DMS153 treated with DMSO at 0.1 percent for 48 hours (cell line): ENCODE measurements around the gene PAQR4.
"Not testable (repeated sequence)": the region's sequence is repeated elsewhere in the genome, so short reads cannot be mapped to it uniquely, and the experiment has no call there.

Source experiments
- DNase-seq: peaks from one replicate; lab custom pipeline; 2025; ENCODE audit not compliant: unreplicated experiment; lab: John Stamatoyannopoulos, UW

PAQR4 gene

DNA sequence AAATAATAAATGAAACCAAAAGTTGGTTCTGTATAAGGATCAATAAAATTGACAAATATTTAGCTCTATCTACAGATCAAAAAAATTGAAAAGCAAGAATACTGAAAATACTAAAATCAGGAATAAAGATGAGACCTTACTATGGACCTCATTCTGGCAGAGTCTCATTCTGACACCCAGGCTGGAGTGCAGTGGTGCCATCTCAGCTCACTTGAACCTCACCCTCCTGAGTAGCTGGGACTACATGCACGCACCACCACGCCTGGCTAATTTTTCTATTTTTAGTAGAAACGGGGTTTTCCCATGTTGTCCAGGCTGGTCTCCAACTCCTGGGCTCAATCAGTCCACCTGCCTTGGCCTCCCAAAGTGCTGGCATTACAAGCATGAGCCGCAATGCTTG lies 27.1 kb upstream of the PAQR4 start:
- no peak for DNase-seq

DNA sequence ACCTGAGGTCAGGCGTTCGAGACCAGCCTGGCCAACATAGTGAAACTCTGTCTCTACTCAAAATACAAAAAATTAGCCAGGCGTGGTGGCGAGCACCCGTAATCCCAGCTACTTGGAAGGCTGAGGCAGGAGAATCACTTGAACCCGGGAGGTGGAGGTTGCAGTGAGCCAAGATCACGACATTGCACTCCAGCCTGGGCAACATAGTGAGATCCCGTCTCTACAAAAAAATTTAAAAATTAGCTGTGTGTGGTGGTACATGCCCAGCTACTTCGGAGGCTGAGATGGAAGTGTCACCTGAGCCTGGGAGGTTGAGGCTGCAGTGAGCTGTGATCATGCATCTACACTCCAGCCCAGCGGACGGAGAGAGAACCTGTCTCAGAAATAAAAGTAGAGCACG lies 25.4 kb upstream of the PAQR4 start:
- DNase-seq: not testable (repeated sequence)

DNA sequence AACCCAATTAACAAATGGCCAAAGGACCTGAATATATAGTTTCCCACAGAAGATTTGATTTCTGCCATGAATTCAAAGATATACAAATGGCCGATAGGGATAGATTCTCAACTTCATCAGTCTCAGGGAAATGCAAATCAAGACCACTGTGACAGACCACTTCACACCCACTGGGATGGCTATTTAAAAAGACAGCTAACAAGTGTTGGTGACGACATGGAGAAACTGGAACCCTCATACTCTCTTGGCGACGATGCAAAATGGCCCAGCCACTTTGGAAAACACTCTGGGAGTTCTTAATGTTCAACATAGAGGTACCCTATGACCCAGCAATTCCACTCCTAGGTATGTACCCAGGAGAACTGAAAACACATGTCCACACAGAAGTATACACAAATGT lies 22.5 kb upstream of the PAQR4 start:
- no peak for DNase-seq

DNA sequence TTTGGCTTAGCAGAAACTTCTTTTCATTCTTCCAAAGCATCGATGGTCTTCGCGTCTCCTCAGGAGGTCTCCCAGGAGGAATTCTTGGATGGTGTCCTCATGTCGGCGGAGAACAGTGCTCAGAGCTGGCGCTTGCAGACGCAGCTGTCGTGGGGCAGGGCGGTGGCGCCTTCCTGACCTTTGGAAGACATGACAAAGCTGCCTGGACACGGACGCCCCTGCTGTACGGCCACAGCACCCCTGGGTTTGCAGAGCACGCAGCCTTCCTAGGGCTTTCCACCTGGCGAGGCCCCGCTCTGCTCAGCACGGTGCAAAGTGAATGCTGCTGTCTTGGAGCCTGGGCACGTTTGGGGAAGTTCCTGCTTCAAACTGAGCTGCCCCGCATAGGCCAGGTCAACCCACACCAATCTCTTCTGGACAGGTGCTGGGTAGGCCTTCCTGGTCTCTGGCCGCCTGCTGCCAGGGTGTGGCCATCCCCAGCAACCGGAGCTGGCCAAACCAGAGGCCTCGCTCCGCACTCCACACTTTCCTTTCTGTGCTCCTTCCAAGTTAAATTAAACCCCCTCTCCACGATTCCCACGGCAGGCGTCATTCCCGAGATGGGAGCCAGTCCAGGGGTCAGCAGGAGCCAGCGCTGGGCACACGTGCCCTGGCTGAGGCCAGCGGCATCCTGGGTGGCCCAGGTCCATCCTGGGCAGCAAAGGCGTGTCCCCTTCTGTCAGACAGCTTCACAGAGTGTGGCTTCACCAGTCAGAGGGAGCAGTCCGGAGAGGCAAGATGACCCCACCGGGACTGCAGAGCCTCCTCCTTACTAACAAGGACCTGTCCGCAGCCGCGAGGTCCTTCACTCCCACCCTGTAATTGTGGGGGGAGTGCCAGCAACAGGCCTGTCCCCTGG lies 20.1 kb upstream of the PAQR4 start:
- DNase-seq: no peak

DNA sequence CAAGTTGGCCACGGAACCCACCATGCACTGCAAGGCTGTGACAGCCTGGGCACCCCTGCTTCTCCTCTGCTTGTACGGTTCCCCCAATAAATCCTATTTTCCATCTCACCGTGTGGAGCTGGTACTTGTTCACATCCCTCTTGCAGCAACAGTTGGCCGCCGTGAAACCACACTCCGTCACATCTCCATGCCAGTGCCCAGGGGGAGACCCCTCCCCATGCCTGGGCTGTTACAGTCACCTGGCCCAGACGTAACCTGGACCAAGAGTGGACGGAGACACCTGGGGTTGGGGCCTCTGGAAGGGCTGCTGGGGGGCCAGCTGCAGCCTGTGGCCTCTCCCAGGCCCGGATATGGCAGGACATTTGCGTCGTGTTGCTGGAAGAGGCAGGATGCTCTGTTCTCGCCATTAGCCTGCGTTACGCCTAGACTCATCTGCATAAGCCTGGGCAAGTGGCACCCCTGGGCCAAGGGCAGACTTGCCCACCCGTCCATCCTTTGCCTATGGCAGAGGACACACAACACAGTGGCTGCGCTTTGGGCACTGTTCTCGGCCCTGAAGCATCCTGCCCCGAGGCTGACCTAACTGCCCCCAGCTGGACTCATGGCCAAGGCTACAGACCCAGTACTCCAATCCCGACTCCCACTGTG lies 19.3 kb upstream of the PAQR4 start:
- no peak for DNase-seq

DNA sequence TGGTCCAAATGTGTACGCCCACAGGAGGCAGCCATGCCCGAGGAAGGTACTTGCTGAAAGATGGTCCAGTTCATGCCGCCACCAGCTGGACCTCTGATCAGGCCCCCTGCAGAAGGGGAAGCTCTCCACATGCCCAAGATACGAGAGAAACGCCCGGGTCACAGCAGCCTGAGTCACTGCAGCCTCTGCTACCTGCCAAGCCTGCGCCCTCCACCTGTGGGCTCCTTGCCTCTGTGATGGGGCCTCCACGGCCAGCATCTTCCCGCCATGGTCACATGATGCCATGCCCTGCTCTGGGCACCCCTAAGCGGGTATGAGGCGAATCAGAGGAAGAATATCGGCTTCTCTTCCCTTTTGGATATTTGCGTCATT lies 18.8 kb upstream of the PAQR4 start:
- no peak for DNase-seq

DNA sequence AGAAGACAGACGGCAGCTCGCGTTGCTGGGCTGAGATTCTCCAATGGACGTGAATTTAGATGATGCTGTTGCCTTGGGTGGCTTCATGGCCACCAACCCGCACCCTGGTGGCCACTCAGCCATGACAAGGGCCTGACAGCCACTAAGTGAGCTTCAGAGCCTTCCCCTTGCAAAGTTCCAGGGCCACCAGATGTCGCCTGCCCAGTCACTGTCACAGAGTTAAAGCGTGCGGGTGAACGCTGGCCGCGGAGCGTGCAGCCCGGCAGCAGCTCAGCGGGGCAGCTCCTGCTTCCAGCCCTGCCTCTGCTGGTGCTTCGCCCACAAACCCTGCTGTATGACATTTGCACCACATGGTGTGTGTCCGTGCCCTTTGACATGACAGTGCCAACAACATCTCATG lies 18.4 kb upstream of the PAQR4 start:
- DNase-seq: no peak

DNA sequence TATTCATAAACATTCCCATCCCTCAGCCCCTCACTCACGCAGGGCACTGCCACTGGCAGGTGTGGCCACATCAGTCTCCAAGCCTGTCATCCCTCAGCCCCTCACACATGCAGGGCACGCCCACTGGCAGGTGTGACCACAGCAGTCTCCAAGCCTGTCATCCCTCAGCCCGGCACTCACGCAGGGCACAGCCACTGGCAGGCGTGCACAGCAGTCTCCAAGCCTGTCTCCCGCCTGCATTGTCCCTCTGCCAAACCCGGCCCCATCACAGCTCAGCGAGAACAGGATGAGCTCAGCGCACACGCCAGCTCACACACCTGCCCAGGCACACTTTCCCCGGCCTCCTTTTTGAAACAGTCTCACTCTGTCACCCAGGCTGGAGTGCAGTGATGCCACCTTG lies 16.5 kb upstream of the PAQR4 start:
- DNase-seq: peak; percentile 13

DNA sequence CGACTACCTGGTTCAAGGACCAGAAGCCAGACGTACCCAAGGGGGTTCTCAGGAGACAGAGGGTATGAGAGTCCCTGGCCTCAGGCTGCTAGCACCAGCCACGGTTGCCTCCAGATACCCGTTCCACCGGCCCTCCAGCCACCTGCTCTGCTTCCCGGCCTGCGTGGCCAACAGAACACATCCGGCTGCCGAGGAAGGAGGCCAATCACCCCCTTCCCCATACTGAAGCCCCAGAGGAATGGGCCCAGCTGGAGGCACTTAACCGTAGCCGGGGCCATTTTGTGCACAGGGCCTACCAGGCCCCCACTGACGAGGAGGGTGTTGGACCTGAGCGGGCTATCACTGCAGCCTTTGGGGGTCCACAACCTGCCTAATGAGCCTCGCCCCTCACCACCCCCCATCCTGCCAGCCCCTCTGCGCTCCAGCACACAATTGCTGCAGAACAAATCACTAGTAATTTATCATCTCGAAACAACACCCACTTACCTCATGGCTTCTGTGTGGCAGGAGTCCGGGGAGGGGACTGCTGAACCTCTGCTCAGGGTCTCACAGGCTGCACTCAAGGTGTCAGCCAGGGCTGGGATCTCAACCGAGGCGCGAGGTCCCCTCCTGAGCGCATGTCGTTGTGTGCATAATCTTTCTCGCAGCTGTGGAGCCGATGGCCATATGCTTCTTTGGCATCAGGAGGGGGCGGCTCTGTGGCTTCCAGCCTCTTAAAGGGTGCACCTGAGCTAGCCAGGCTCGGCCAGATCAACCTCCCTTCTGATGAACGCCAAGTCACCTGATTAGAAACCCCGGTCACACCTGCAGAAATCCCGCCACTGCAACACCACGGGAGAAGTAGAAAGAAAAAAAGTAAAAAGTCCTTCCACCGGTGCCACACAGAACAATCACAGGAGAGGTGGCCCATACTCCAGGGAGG lies 15.2 kb upstream of the PAQR4 start:
- DNase-seq: no peak

DNA sequence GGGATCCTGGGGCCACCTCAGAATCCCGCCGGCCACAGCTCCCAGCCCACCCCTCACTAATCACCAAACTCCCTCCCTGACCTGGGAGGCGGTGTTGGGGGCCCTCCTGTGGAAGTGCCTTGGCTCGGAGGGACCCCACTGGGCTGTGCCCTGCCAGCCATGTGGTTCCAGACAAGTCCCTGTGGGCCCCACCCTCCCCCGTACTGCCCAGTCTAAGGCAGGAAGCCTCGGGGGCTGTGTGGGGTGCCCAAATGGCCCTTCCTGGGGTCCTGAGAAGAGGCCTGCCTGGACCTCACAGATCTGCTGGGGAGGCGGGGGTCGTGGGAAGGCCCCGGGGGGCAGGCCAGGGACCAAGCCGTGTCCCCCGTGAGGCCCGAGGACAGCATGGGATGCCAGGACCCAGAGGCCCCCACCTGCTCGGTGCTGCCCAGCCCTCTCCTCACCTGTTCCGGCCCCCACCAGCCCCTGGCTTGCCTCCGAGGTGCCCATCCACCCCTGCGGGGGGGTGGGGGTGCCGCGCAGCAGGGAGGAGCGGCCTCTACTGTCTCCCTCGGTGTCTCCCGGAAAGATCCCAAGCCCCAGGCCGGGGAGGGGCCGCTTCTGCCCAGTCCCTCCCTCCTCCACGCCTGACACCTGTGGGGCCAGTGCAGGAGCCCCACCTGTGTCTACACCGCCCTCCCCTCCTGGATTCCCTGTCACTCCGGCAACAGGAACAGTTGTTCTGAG lies 14.3 kb upstream of the PAQR4 start:
- DNase-seq: no peak

DNA sequence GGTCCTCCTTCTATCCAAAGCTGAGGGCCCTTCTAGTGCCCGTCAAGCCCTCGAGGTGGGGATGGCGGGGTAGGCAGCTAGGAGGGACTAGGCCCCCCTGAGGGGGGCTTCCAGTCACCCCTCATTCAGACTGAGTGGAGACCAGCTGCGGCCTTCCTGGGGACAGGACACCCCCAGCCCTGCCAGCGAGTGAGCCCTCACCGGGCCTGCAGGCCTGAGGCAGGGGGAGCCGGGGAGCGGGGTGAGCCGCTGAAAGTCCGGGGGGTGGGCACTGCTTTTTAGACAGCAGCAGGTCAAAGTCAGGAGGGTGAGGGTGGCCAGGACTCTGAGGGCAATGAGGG lies 13.7 kb upstream of the PAQR4 start:
- DNase-seq: no peak

DNA sequence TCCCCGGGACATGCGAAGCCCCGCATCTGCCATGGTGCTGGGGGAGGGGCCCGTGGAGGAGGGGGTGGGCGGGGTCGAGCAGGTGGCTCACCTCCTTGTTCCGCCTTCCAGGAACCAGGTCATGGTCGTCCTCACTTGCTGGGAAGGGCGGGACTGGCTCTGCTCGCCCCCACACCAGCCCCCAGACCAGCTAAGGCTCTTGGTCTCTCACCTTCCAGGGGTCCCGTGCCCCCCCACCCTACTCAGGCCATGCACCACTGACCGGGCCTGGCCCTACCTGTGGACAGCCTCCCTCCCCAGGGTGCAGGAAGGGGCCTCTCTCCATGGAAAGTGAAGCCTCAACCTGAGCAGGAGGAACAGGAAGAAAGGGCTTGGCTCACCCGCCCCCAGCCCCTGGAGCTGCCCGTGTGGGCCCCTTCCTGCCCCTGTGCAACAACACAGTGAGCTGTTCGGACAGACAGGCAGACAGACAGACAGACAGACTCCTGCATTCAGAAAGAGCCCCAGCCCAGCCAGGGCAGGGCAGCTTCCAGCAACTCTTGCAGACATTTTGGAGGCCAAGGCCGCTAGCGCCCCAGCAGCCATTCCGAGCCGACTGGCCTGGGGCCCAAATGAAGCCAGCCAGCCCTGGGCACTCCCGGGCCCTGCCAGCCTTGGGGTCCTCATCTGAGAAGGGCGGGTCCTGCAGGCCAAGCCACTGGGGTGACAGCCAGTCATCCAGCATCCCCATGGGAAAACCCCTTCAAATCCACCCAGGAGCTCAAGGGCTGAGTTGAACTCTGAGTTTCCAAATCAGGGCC lies 13.2 kb upstream of the PAQR4 start:
- DNase-seq: no peak

DNA sequence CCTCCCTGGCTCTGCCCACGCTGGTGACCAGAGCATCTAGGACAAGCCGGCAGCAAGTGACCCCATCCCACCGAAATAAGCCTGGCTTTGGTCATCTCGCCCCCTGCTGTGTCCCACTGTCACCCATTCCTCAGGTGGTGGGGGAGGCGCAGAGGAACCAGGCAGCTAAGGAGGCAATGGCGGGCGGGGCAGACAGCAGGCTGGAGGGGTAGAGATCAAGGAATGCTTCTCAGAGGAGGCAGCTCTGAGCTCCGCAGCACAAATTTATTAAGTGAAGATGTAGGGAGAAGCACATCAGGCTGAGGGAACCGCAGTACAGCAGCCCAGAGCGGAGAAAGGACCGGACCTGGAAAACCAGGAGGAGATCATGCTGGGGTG lies 12.6 kb upstream of the PAQR4 start:
- DNase-seq: no peak

DNA sequence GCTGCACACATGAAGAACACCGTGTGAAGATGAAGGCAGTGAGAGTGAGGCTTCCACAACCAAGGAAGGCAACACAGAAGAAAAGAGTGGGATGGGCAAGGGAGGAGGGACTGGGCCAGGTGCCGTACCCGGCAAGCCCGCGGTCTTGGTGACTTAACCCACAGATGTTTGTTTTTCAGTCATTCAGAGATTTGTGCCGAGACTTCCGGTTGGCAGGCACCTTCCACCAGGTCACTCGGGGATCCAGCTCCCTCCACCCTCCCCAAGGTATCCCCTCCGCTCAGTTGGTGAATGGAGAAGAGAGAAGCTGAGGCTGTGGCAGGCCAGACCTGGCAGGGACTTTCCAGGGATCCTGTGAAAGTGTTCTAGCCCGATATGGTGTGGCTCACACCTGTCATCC lies 9.9 kb upstream of the PAQR4 start:
- DNase-seq: no peak

DNA sequence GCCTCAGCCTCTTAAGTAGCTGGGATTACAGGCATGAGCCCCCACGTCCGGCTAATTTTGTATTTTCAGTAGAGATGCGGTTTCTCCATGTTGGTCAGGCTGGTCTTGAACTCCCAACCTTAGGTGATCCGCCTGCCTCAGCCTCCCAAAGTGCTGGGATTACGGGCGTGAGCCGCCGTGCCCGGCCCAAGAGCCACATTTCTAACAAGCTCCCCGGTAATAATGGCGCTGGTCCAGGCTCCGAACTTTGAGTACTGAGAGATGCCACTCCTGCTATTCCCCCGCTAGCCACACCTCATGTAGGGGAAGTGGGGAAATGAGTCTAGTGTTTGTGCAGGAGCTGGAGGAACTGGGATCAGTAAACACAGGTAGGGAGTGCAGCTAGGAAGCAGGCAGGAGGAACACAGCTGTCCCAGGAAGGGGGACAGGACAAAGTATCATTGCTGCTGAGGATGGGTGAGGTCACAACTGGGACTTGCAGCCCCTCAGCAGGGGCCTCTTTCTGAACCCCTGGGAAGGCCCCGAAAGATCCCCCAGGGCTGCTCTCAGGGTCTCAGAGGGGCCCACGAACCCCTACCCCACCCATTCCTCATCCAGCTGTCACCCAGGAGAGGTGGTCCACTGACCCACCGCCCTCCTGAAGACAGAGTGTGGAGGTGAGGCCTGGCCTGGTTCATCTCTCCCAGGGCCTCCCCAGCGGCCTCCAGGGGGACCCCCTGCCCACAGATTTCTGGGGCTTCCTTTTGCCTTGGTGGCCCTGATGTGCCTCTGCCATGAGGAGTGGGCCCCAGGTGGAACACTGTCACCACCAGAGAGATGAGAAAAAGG lies 8.8 kb upstream of the PAQR4 start:
- DNase-seq: no peak

DNA sequence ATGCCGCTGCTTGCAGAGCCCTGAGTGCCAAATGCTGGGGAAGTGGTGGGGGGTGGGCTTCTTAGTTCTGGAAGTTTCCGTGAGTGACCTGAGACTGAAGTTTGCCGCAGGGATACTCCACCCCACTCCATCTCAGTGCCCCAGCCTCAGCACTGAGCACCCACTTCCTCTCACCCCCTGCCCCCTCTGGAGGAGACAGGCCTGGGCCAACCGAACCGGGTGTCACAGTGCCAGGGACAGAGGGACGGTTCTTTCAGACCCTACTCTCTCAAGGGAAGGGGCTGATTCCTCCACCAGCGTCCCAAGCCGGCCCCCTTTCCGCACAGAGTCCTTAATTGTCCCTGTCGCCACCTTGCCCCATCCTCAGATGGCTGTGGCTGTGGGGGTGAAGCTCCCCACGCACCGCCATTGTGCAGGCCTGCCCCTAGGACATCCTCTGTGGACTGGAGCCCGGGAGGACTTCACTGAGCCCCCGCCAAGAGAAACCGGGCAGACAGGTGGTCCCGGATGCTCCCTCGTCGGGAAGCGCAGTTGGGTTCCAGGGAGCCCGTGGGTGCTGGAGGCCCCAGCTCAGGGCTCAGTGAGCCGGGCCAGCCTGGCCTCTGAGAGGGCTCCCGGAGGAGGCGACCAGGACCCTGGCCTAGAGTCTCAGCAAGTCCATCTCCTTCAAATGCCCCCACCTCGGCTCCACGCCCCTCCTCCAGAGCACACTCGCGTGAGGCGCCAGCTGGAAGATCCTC lies 6.6 kb upstream of the PAQR4 start:
- no peak for DNase-seq

DNA sequence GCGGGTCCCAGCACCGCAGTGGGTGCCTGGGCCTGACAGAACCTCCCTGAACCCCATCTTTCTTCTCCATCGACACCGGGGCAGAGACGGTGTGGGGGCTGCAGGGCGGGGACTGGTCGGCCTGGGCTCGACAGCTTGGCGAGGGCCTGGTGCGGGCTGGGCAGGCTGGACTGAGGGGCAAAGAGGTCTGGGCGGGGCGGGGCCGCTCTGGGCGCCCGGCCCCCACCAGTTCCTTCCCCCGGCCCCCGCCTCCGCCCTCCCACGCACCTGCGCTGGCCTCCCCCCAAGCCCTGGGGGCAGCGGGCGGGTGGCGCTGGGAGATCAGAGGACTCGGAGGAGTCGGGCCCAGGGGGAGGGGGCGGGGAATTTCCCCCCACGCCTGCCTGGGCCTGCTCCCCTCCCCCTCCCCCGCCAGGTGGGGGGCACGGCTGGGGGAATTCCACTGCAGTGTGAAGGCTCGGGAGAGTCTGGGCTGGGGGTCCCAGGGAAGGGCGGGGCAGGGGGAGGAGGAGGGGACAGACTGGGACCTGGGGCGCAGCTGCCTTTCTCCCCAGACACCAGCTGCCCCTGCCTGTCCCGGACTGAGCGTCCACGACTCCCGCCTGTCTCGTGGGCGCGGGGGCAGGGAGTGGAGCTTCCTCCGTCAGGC lies 6.0 kb upstream of the PAQR4 start:
- DNase-seq: no peak

DNA sequence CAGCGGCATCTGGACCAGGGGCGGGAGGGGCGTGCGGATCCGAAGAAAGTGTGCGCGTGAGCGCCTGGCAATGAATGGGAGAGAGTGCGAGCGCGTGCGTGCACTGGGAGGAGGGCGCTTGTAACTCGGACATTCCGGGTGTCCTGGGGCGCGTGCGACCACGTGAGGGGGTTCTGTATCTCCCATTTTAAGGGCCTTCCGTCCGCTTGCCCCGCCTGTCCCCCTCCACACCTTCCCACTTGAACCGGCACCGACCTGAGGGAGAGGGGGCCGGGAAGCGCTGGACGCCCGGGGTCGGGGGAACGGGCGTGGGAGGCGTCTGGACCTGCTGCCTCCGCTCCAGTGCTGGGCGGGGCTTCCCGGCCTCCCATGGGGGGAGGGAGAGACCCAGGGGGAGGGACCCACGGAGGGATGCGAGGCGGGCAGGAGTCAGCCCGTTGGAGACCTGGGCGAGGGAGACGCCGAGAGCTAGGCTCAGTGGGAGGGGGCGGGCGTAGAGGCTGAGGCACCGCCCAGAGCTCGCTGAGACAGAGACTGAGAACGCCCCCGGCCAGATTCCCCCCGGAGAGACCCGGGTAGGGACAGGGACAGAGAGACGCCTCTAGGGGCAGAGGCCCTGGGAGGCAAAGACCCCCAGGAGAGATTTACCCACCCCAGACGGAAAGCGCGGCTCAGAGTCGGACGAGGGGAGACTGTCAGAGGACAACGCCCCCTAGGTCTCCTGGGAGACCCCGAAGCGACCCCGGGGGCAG lies 5.2 kb upstream of the PAQR4 start, which contains the start of gene KREMEN2:
Gene KREMEN2 (plus strand): TSS at position 553 of the 752 bp plus-strand sequence. CDS start 246 bp downstream, outside the sequence.
- DNase-seq: no peak
